ENCODE measurements around the gene BBS7. TPM values are rescaled to one million over a fixed set of nuclear protein-coding genes. Genes with fewer than 3 reads are reported as not detected.

BBS7 gene, protein sequence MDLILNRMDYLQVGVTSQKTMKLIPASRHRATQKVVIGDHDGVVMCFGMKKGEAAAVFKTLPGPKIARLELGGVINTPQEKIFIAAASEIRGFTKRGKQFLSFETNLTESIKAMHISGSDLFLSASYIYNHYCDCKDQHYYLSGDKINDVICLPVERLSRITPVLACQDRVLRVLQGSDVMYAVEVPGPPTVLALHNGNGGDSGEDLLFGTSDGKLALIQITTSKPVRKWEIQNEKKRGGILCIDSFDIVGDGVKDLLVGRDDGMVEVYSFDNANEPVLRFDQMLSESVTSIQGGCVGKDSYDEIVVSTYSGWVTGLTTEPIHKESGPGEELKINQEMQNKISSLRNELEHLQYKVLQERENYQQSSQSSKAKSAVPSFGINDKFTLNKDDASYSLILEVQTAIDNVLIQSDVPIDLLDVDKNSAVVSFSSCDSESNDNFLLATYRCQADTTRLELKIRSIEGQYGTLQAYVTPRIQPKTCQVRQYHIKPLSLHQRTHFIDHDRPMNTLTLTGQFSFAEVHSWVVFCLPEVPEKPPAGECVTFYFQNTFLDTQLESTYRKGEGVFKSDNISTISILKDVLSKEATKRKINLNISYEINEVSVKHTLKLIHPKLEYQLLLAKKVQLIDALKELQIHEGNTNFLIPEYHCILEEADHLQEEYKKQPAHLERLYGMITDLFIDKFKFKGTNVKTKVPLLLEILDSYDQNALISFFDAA
- 1 to 10 TPM; 1.8 to 7.0 (median 3.6) TPM for total RNA-seq
- long read RNA-seq, partial matches to known transcripts = 1 of 1 reads
- long read RNA-seq, other reads (novel, unspliced or antisense) = 0 of 1 reads

- ATAC-seq (peak; percentile 100), DNase-seq (peak; percentile 97 to 98 (median 97))
- Histone ChIP-seq H3K27me3 (no peaks in the 10 kb centered on the region), H3K4me3 (peak within 1 kb of the TSS; percentile 71 to 87 (median 75)), H3K4me1 (peaks cover 0 to 8% (median 0%) of the 10 kb centered on the region in 4 donors), H3K36me3 (peaks cover 0 to 3% (median 0%) of the 10 kb centered on the region in 4 donors), H3K27ac (peak within 1 kb of the TSS; percentile 58 to 77 (median 70)), H3K9me3 (no peaks in the 10 kb centered on the region)
- TF ChIP-seq, protein P1, sequence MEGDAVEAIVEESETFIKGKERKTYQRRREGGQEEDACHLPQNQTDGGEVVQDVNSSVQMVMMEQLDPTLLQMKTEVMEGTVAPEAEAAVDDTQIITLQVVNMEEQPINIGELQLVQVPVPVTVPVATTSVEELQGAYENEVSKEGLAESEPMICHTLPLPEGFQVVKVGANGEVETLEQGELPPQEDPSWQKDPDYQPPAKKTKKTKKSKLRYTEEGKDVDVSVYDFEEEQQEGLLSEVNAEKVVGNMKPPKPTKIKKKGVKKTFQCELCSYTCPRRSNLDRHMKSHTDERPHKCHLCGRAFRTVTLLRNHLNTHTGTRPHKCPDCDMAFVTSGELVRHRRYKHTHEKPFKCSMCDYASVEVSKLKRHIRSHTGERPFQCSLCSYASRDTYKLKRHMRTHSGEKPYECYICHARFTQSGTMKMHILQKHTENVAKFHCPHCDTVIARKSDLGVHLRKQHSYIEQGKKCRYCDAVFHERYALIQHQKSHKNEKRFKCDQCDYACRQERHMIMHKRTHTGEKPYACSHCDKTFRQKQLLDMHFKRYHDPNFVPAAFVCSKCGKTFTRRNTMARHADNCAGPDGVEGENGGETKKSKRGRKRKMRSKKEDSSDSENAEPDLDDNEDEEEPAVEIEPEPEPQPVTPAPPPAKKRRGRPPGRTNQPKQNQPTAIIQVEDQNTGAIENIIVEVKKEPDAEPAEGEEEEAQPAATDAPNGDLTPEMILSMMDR (IDR thresholded peaks at IDR 0.05) = no peak
- peak; percentile 36 for TF ChIP-seq POLR2A (IDR thresholded peaks at IDR 0.05)
- WGBS (ENCODE audit: insufficient coverage, low coverage, low lambda C conversion rate, missing lambda C conversion rate) = 2% methylated on average over 14 of the region's 58 CpGs
- intact Hi-C loops (cut with DNase I) = no loop called here
These were observed at the start of gene BBS7 for GRCh38 chr4:121869841-121870822. Gene BBS7, minus strand, starts transcription at chr4:121870474. Its CDS starts 161 bp downstream, at chr4:121870313.

- ATAC-seq = no peak
- Histone ChIP-seq H3K27me3 (no peaks in the 10 kb centered on the region), H3K9me3 (no peaks in the 10 kb centered on the region), H3K36me3 (no peaks in the 10 kb centered on the region), H3K4me1 (no peaks in the 10 kb centered on the region), H3K27ac (no peak overlapping the region), H3K4me3 (no peak overlapping the region)
- no peak for DNase-seq
- no peak for TF ChIP-seq POLR2A (IDR thresholded peaks at IDR 0.05)
- TF ChIP-seq, protein P1 (IDR thresholded peaks at IDR 0.05) = no peak
- 66% methylated on average over 2 of the region's 2 CpGs for WGBS (ENCODE audit: insufficient coverage, low coverage, low lambda C conversion rate, missing lambda C conversion rate)
- intact Hi-C loops (cut with DNase I) = loop anchor here in 1 of 2 donors (10.0 kb wide), 1 partner anchor 461 kb away; the partner anchor contains the start of gene ADAD1
These were observed 43.4 kb upstream of the BBS7 start for GRCh38 chr4:121913667-121914066.

DNA sequence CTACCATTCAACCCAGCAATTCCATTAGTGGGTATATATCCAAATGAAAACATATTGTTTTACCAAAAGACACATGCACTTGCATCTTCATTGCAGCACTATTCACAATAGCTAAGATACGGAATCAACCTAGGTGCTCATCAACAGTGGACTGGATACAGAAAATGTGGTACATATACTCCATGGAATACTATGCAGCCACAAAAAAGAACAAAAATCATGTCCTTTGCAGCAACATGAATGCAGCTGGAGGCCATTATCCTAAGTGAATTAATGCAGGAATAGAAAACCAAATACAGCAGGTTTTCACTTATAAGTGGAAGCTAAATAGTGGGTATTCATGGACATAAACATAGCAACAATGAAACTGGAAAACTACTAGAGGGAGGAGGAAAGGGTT lies 38.1 kb upstream of the BBS7 start:
- Histone ChIP-seq H3K9me3 (no peaks in the 10 kb centered on the region), H3K27ac (no peak overlapping the region), H3K4me3 (no peak overlapping the region), H3K36me3 (no peaks in the 10 kb centered on the region), H3K4me1 (no peaks in the 10 kb centered on the region), H3K27me3 (no peaks in the 10 kb centered on the region)
- DNase-seq (no peak), ATAC-seq (no peak)
- intact Hi-C loops (cut with DNase I) = no loop called here
- WGBS (ENCODE audit: insufficient coverage, low coverage, low lambda C conversion rate, missing lambda C conversion rate) = 90% methylated on average over 1 of the region's 1 CpG
- no peak for TF ChIP-seq POLR2A (IDR thresholded peaks at IDR 0.05)
- TF ChIP-seq, protein P1 (IDR thresholded peaks at IDR 0.05) = no peak

Data from right lobe of liver (tissue), 6 donors.